HG03439 (cell line): ENCODE measurements around the gene TMEM53.
A peak's percentile ranks its signal among the peaks of the same experiment; 100 is the strongest.

Experiments
- ATAC-seq: cut with Tn5 transposase; IDR thresholded peaks from one replicate; pipeline ENCODE4 v1.9.1; 2021; ENCODE audit warnings: mild to moderate bottlenecking, moderate library complexity; ENCODE audit not compliant: unreplicated experiment

TMEM53 gene

GRCh38 chr1:44648529-44649250, 25.6 kb downstream of the TMEM53 start:
- ATAC-seq = no peak

GRCh38 chr1:44647896-44648295, 26.4 kb downstream of the TMEM53 start:
- ATAC-seq = no peak

- ATAC-seq = no peak
Observed at GRCh38 chr1:44646261-44647110, 27.8 kb downstream of the TMEM53 start.

- no peak for ATAC-seq
Observed at GRCh38 chr1:44645476-44646244, 28.6 kb downstream of the TMEM53 start.

- no peak for ATAC-seq
Observed at GRCh38 chr1:44644806-44645205, 29.5 kb downstream of the TMEM53 start.

GRCh38 chr1:44643721-44644334, 30.5 kb downstream of the TMEM53 start:
- no peak for ATAC-seq

GRCh38 chr1:44642925-44643324, 31.4 kb downstream of the TMEM53 start:
- no peak for ATAC-seq

GRCh38 chr1:44642255-44642654, 32.0 kb downstream of the TMEM53 start:
- ATAC-seq = no peak

- no peak for ATAC-seq
Observed at GRCh38 chr1:44641126-44642102, 32.9 kb downstream of the TMEM53 start.

GRCh38 chr1:44640200-44640853, 34.0 kb downstream of the TMEM53 start:
- ATAC-seq = no peak

- ATAC-seq = no peak
Observed at GRCh38 chr1:44637702-44638411, 36.4 kb downstream of the TMEM53 start.

GRCh38 chr1:44636688-44637598, 37.3 kb downstream of the TMEM53 start:
- ATAC-seq = no peak

GRCh38 chr1:44636083-44636687, 38.1 kb downstream of the TMEM53 start:
- ATAC-seq = no peak

- no peak for ATAC-seq
Observed at GRCh38 chr1:44635439-44635838, 38.8 kb downstream of the TMEM53 start.

- no peak for ATAC-seq
Observed at GRCh38 chr1:44634606-44635189, 39.6 kb downstream of the TMEM53 start.

GRCh38 chr1:44632598-44632997, 41.7 kb downstream of the TMEM53 start:
- ATAC-seq = peak; percentile 2
